WTC11 (cell line): ENCODE data around the gene SPSB2. TPM values are rescaled to one million over a fixed set of nuclear protein-coding genes. Genes with fewer than 3 reads are reported as not detected.

ENCODE experiments used
- ATAC-seq: fragments of 200-7000 bp; cut with Tn5 transposase; 2 replicates; pipeline ENCODE4 v1.10.0; 2021; ENCODE audit warnings: mild to moderate bottlenecking, moderate library complexity
- CTCF ChIA-PET: fragments of 300-600 bp; sonication (Branson Sonifier 250); formaldehyde crosslinking; loops from one replicate; lab custom pipeline; 2021; ENCODE audit warnings: antibody characterized with exemption; lab: Charles Lee
- POLR2A ChIA-PET: fragments of 350-600 bp; sonication (Branson Sonifier 250); formaldehyde crosslinking; loops from one replicate; lab custom pipeline; 2021; ENCODE audit warnings: antibody characterized with exemption; lab: Charles Lee
- DNase-seq: peaks from one replicate; pipeline ENCODE4 v3.0.0; 2021; ENCODE audit warnings: low spot score
- H3K27ac Mint-ChIP-seq: 2 replicates; pipeline ENCODE4 v1.8.0; 2021; ENCODE audit warnings: mixed read lengths
- H3K27me3 Mint-ChIP-seq: 2 replicates; pipeline ENCODE4 v1.8.0; 2021; ENCODE audit warnings: low read depth, mild to moderate bottlenecking, moderate library complexity, mixed read lengths
- H3K36me3 Mint-ChIP-seq: 2 replicates; pipeline ENCODE4 v1.8.0; 2021; ENCODE audit warnings: mixed read lengths
- H3K4me1 Mint-ChIP-seq: 2 replicates; pipeline ENCODE4 v1.8.0; 2022; ENCODE audit warnings: mixed read lengths
- H3K4me3 Mint-ChIP-seq: 2 replicates; pipeline ENCODE4 v1.8.0; 2021; ENCODE audit warnings: mild to moderate bottlenecking, moderate library complexity, mixed read lengths
- H3K9me3 Mint-ChIP-seq: 2 replicates; pipeline ENCODE4 v1.8.0; 2021; ENCODE audit warnings: mixed read lengths
- CREM ChIP-seq: sonication (generic); formaldehyde crosslinking; IDR thresholded peaks from 2 replicates; pipeline ENCODE4 v1.8.1; 2022; ENCODE audit warnings: mild to moderate bottlenecking, missing genetic modification reagents, moderate library complexity
- ESRRA ChIP-seq: sonication (generic); formaldehyde crosslinking; IDR thresholded peaks from 2 replicates; pipeline ENCODE4 v1.8.1; 2022; ENCODE audit warnings: mild to moderate bottlenecking, missing genetic modification reagents, borderline replicate concordance
- GABPB1 ChIP-seq: sonication (generic); formaldehyde crosslinking; IDR thresholded peaks from 2 replicates; pipeline ENCODE4 v1.8.1; 2023; ENCODE audit warnings: mild to moderate bottlenecking, missing genetic modification reagents
- NR1H2 ChIP-seq: sonication (generic); formaldehyde crosslinking; IDR thresholded peaks from 2 replicates; pipeline ENCODE4 v1.9.0; 2021; ENCODE audit warnings: mild to moderate bottlenecking, moderate library complexity, missing genetic modification reagents
- SMAD4 ChIP-seq: sonication (generic); formaldehyde crosslinking; IDR thresholded peaks from 2 replicates; pipeline ENCODE4 v1.8.0; 2022; ENCODE audit warnings: mild to moderate bottlenecking, missing genetic modification reagents
- SOX15 ChIP-seq: fragments of 250-450 bp; sonication (Bioruptor Pico); IDR thresholded peaks from 2 replicates; pipeline ENCODE4 v1.9.0; 2021; ENCODE audit warnings: mild to moderate bottlenecking
- SP1 ChIP-seq: sonication (generic); formaldehyde crosslinking; conservative IDR thresholded peaks from 2 replicates; pipeline ENCODE4 v1.8.1; 2022; ENCODE audit warnings: missing genetic modification reagents
- TEAD4 ChIP-seq: sonication (generic); formaldehyde crosslinking; IDR thresholded peaks from 2 replicates; pipeline ENCODE4 v1.8.0; 2022; ENCODE audit warnings: mild to moderate bottlenecking, missing genetic modification reagents
- ZBTB21 ChIP-seq: sonication (generic); formaldehyde crosslinking; IDR thresholded peaks from 2 replicates; pipeline ENCODE4 v1.8.1; 2023; ENCODE audit warnings: mild to moderate bottlenecking, missing genetic modification reagents, borderline replicate concordance
- total RNA-seq: library from RNA; stranded (reverse); gene quantifications from 3 replicates; pipeline ENCODE4 v1.2.3, GENCODE V29; 2021
- TF ChIP-seq, protein P1 (sequence below): sonication (generic); formaldehyde crosslinking; IDR thresholded peaks from 2 replicates; pipeline ENCODE4 v1.8.1; 2022; ENCODE audit warnings: low read depth, missing genetic modification reagents, borderline replicate concordance
- TF ChIP-seq, protein P2 (sequence below): sonication (generic); formaldehyde crosslinking; IDR thresholded peaks from 2 replicates; pipeline ENCODE4 v1.8.0; 2022; ENCODE audit warnings: mild to moderate bottlenecking, missing genetic modification reagents
- TF ChIP-seq, protein P3 (sequence below): sonication (generic); formaldehyde crosslinking; IDR thresholded peaks from 2 replicates; pipeline ENCODE4 v1.8.1; 2023; ENCODE audit warnings: mild to moderate bottlenecking, moderate library complexity, missing genetic modification reagents
- TF ChIP-seq, protein P4 (sequence below): fragments of 250-450 bp; sonication (Bioruptor Pico); IDR thresholded peaks from 2 replicates; pipeline ENCODE4 v1.9.0; 2021; ENCODE audit warnings: mild to moderate bottlenecking
- TF ChIP-seq, protein P5 (sequence below): sonication (generic); formaldehyde crosslinking; conservative IDR thresholded peaks from 2 replicates; pipeline ENCODE4 v1.8.1; 2023; ENCODE audit warnings: mild to moderate bottlenecking, low read depth, missing genetic modification reagents, moderate library complexity
- TF ChIP-seq, protein P6 (sequence below): sonication (generic); formaldehyde crosslinking; IDR thresholded peaks from 2 replicates; pipeline ENCODE4 v1.8.0; 2022; ENCODE audit warnings: mild to moderate bottlenecking, missing genetic modification reagents
- TF ChIP-seq, protein P7 (sequence below): sonication (generic); formaldehyde crosslinking; IDR thresholded peaks from 2 replicates; pipeline ENCODE4 v1.8.1; 2022; ENCODE audit warnings: mild to moderate bottlenecking, moderate library complexity, missing genetic modification reagents

SPSB2 gene
- total RNA-seq, 1 experiment from 2014 or later = 25.5 TPM

DNA sequence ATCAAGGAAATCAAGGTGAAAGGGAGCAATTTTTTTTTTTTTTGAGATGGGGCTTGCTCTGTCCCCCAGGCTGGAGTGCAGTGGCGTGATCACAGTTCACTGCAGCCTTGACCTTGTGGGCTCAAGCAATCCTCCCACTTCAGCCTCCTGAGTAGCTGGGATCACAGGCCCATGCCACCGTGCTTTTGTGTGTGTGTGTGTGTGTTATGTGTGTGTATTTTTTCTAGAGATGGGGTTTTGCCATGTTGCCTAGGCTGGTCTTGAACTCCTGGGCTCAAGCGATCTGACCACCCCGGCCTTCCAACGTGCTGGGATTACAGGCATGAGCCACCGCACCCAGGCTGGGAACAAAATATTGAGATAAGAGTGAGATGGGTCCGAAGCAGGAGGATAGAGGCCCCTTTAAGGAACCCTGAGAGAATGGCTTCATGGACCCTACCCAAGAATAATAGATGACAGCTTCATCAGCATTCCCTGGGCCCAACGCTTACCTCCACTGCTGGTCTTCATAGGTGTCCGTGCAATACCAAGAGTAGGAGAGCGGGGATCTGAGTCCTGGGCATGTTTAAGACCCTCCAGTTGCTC lies 23.0 kb downstream of the SPSB2 start (continued):
- TF ChIP-seq, protein P1, sequence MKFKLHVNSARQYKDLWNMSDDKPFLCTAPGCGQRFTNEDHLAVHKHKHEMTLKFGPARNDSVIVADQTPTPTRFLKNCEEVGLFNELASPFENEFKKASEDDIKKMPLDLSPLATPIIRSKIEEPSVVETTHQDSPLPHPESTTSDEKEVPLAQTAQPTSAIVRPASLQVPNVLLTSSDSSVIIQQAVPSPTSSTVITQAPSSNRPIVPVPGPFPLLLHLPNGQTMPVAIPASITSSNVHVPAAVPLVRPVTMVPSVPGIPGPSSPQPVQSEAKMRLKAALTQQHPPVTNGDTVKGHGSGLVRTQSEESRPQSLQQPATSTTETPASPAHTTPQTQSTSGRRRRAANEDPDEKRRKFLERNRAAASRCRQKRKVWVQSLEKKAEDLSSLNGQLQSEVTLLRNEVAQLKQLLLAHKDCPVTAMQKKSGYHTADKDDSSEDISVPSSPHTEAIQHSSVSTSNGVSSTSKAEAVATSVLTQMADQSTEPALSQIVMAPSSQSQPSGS (CRISPR knock-in tag) = no peak
- TF ChIP-seq SMAD4 (CRISPR knock-in tag) = no peak
- TF ChIP-seq SP1 (CRISPR knock-in tag) = no peak
- TF ChIP-seq, protein P2, sequence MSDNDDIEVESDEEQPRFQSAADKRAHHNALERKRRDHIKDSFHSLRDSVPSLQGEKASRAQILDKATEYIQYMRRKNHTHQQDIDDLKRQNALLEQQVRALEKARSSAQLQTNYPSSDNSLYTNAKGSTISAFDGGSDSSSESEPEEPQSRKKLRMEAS (CRISPR knock-in tag) = no peak

DNA sequence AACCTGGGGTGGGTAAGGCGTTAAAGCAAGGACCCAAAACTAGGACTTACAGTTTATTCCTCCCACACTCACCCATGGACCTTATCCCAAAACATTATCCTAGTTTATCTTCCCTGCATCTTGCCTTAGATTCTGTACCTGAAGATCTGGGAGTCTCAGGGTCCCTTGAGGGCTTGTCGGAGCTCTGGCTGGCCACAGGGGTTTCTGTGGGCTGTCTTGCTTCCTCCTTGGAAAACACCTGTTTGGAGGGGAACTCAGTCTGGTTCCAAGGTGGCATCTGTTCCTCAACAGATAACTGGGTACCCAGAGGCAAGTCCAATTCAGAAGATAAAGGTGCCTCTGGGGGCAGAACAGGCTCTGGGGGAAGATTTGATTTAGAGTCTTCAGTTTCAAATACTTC lies 23.7 kb downstream of the SPSB2 start:
- Mint-ChIP-seq H3K4me3 (peak overlapping the region; percentile 95), H3K4me1 (peaks cover 19% of the 10 kb centered on the region), H3K27me3 (no peaks in the 10 kb centered on the region), H3K36me3 (peaks cover 43% of the 10 kb centered on the region), H3K9me3 (no peaks in the 10 kb centered on the region)
- DNase-seq = no peak
- CTCF ChIA-PET = interaction anchor here (0.6 kb wide), 1 partner anchor 93 kb away, joined by 5 read pairs; no protein-coding TSS in a partner anchor
- POLR2A ChIA-PET = interaction anchor here (1.4 kb wide), 1 partner anchor 16 kb away, joined by 6 read pairs; no protein-coding TSS in a partner anchor
- ATAC-seq = no peak
- TF ChIP-seq, protein P3, sequence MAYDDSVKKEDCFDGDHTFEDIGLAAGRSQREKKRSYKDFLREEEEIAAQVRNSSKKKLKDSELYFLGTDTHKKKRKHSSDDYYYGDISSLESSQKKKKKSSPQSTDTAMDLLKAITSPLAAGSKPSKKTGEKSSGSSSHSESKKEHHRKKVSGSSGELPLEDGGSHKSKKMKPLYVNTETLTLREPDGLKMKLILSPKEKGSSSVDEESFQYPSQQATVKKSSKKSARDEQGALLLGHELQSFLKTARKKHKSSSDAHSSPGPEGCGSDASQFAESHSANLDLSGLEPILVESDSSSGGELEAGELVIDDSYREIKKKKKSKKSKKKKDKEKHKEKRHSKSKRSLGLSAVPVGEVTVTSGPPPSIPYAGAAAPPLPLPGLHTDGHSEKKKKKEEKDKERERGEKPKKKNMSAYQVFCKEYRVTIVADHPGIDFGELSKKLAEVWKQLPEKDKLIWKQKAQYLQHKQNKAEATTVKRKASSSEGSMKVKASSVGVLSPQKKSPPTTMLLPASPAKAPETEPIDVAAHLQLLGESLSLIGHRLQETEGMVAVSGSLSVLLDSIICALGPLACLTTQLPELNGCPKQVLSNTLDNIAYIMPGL (CRISPR knock-in tag) = no peak
- TF ChIP-seq GABPB1 (CRISPR knock-in tag) (no peak), SMAD4 (CRISPR knock-in tag) (no peak), NR1H2 (CRISPR knock-in tag) (no peak), ESRRA (no peak), ZBTB21 (no peak), TEAD4 (CRISPR knock-in tag) (no peak), CREM (no peak), SOX15 (no peak)
- TF ChIP-seq, protein P4, sequence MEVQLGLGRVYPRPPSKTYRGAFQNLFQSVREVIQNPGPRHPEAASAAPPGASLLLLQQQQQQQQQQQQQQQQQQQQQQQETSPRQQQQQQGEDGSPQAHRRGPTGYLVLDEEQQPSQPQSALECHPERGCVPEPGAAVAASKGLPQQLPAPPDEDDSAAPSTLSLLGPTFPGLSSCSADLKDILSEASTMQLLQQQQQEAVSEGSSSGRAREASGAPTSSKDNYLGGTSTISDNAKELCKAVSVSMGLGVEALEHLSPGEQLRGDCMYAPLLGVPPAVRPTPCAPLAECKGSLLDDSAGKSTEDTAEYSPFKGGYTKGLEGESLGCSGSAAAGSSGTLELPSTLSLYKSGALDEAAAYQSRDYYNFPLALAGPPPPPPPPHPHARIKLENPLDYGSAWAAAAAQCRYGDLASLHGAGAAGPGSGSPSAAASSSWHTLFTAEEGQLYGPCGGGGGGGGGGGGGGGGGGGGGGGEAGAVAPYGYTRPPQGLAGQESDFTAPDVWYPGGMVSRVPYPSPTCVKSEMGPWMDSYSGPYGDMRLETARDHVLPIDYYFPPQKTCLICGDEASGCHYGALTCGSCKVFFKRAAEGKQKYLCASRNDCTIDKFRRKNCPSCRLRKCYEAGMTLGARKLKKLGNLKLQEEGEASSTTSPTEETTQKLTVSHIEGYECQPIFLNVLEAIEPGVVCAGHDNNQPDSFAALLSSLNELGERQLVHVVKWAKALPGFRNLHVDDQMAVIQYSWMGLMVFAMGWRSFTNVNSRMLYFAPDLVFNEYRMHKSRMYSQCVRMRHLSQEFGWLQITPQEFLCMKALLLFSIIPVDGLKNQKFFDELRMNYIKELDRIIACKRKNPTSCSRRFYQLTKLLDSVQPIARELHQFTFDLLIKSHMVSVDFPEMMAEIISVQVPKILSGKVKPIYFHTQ (CRISPR knock-in tag) = no peak
- TF ChIP-seq, protein P5, sequence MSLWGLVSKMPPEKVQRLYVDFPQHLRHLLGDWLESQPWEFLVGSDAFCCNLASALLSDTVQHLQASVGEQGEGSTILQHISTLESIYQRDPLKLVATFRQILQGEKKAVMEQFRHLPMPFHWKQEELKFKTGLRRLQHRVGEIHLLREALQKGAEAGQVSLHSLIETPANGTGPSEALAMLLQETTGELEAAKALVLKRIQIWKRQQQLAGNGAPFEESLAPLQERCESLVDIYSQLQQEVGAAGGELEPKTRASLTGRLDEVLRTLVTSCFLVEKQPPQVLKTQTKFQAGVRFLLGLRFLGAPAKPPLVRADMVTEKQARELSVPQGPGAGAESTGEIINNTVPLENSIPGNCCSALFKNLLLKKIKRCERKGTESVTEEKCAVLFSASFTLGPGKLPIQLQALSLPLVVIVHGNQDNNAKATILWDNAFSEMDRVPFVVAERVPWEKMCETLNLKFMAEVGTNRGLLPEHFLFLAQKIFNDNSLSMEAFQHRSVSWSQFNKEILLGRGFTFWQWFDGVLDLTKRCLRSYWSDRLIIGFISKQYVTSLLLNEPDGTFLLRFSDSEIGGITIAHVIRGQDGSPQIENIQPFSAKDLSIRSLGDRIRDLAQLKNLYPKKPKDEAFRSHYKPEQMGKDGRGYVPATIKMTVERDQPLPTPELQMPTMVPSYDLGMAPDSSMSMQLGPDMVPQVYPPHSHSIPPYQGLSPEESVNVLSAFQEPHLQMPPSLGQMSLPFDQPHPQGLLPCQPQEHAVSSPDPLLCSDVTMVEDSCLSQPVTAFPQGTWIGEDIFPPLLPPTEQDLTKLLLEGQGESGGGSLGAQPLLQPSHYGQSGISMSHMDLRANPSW (CRISPR knock-in tag) = no peak
- TF ChIP-seq, protein P6, sequence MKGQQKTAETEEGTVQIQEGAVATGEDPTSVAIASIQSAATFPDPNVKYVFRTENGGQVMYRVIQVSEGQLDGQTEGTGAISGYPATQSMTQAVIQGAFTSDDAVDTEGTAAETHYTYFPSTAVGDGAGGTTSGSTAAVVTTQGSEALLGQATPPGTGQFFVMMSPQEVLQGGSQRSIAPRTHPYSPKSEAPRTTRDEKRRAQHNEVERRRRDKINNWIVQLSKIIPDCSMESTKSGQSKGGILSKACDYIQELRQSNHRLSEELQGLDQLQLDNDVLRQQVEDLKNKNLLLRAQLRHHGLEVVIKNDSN = no peak
- TF ChIP-seq, protein P1 (CRISPR knock-in tag) = no peak
- TF ChIP-seq, protein P7, sequence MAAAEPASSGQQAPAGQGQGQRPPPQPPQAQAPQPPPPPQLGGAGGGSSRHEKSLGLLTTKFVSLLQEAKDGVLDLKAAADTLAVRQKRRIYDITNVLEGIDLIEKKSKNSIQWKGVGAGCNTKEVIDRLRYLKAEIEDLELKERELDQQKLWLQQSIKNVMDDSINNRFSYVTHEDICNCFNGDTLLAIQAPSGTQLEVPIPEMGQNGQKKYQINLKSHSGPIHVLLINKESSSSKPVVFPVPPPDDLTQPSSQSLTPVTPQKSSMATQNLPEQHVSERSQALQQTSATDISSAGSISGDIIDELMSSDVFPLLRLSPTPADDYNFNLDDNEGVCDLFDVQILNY (CRISPR knock-in tag) = no peak
- TF ChIP-seq, all 79 proteins: peak for 0
- H3K27ac Mint-ChIP-seq = no peak overlapping the region; the same call in 1 of the 2 replicates
